ENCODE measurements around the gene F2RL3.
"Not testable (repeated sequence)": the region's sequence is repeated elsewhere in the genome, so short reads cannot be mapped to it uniquely, and the experiment has no call there.

The F2RL3 gene

GRCh38 chr19:16928351-16928750 lies 39.6 kb downstream of the F2RL3 start:
- no peak for DNase-seq

- DNase-seq, result no peak
These were observed 40.1 kb downstream of the F2RL3 start for GRCh38 chr19:16928916-16929315.

- no peak for DNase-seq
These were observed 42.0 kb downstream of the F2RL3 start for GRCh38 chr19:16930753-16931152.

GRCh38 chr19:16931306-16931705 lies 42.5 kb downstream of the F2RL3 start:
- no peak for DNase-seq

GRCh38 chr19:16934489-16934888 lies 45.7 kb downstream of the F2RL3 start:
- no peak for DNase-seq

- no peak for DNase-seq
These were observed 48.1 kb downstream of the F2RL3 start for GRCh38 chr19:16936901-16937300.

GRCh38 chr19:16937796-16938195 lies 49.0 kb downstream of the F2RL3 start:
- DNase-seq, result not testable (repeated sequence)

- DNase-seq, result no peak
These were observed 49.4 kb downstream of the F2RL3 start for GRCh38 chr19:16938211-16938610.

- not testable (repeated sequence) for DNase-seq
These were observed 51.3 kb downstream of the F2RL3 start for GRCh38 chr19:16940063-16940462.

- no peak for DNase-seq
These were observed 51.8 kb downstream of the F2RL3 start for GRCh38 chr19:16940626-16941025.

Data from activated gamma-delta T cell treated with Interleukin-2 at 50 U/mL for 16 hours (primary cell).